Fibroblast of lung (primary cell): Measurements from ENCODE around the gene TAS2R60. TPM values are rescaled to one million over a fixed set of nuclear protein-coding genes. Genes with fewer than 3 reads are reported as not detected.
A peak's percentile ranks its signal among the peaks of the same experiment; 100 is the strongest.

Experiments
- DNase-seq, 2 donors: peaks; one replicate each; pipeline versions ENCODE4 v3.0.0 to v3.0.0-alpha.2; 2010; ENCODE audit warnings: low read depth in 2 of 2
- H2AFZ ChIP-seq: 2 replicates; pipeline ENCODE4 v1.5.1; 2012; ENCODE audit warnings: low read length, control low read depth, inconsistent platforms
- H3K27ac ChIP-seq: 2 replicates; pipeline ENCODE4 v1.5.1; 2011; ENCODE audit warnings: low read length, control low read depth; ENCODE audit not compliant: insufficient read depth
- H3K27me3 ChIP-seq: 2 replicates; pipeline ENCODE4 v1.5.1; 2011; ENCODE audit warnings: mild to moderate bottlenecking, low read length; ENCODE audit not compliant: control insufficient read depth, insufficient read depth
- H3K36me3 ChIP-seq: 2 replicates; pipeline ENCODE4 v1.5.1; 2011; ENCODE audit warnings: low read length; ENCODE audit not compliant: control insufficient read depth, insufficient read depth
- H3K4me1 ChIP-seq: 2 replicates; pipeline ENCODE4 v1.5.1; 2011; ENCODE audit warnings: low read length; ENCODE audit not compliant: control insufficient read depth, insufficient read depth; ENCODE audit errors: extremely low read depth
- H3K4me2 ChIP-seq: 2 replicates; pipeline ENCODE4 v1.5.1; 2011; ENCODE audit warnings: low read length, control low read depth; ENCODE audit not compliant: insufficient read depth; ENCODE audit errors: extremely low read depth
- H3K4me3 ChIP-seq, 4 experiments: fragments of 200-600 bp in 1 of 4; sonication (generic) in 1 of 4; replicated peaks in 1 of 4; 2 replicates each; pipeline ENCODE4 v1.5.1; 2011 to 2016; ENCODE audit warnings: low read length in 4 of 4, low read depth in 3 of 4, mild to moderate bottlenecking in 3 of 4, control low read depth in 2 of 4, inconsistent platforms in 1 of 4, mixed read lengths in 1 of 4; ENCODE audit not compliant: insufficient read depth in 1 of 4; ENCODE audit errors: control extremely low read depth in 1 of 4
- H3K79me2 ChIP-seq: 2 replicates; pipeline ENCODE4 v1.5.1; 2012; ENCODE audit warnings: mild to moderate bottlenecking, low read length, inconsistent platforms; ENCODE audit not compliant: control insufficient read depth, insufficient read depth
- H3K9ac ChIP-seq: 2 replicates; pipeline ENCODE4 v1.5.1; 2011; ENCODE audit warnings: mild to moderate bottlenecking, low read length, control low read depth; ENCODE audit not compliant: insufficient read depth
- H3K9me3 ChIP-seq: 2 replicates; pipeline ENCODE4 v1.5.1; 2012; ENCODE audit warnings: low read depth, low read length; ENCODE audit not compliant: control insufficient read depth, insufficient read depth
- H4K20me1 ChIP-seq: 2 replicates; pipeline ENCODE4 v1.5.1; 2011; ENCODE audit warnings: low read length; ENCODE audit not compliant: control insufficient read depth, insufficient read depth; ENCODE audit errors: extremely low read depth
- CTCF ChIP-seq, 2 donors: IDR thresholded peaks in 1 of 2; conservative IDR thresholded peaks in 1 of 2; 1 replicate in 1 of 2; 2 replicates in 1 of 2; pipeline ENCODE4 v1.5.1; 2011 to 2012; ENCODE audit warnings: low read length in 2 of 2, control low read depth in 1 of 2, inconsistent platforms in 1 of 2, low read depth in 1 of 2, mild to moderate bottlenecking in 1 of 2
- EZH2 ChIP-seq: IDR thresholded peaks from 2 replicates; pipeline ENCODE4 v1.5.1; 2012; ENCODE audit warnings: low read length, control low read depth, mild to moderate bottlenecking; ENCODE audit errors: missing control alignments
- polyA plus RNA-seq, 2 donors: library from polyadenylated mRNA; depleted of rRNA in 1 of 2; stranded (reverse) in 1 of 2; unstranded in 1 of 2; fragments of >200 nt; gene quantifications; 2 replicates each; pipeline ENCODE4 v1.2.1, GENCODE V29; 2011 to 2012; ENCODE audit warnings: missing spikeins in 1 of 2
- total RNA-seq: library from RNA; depleted of rRNA; stranded (reverse); fragments of >200 nt; gene quantifications from 2 replicates; pipeline ENCODE4 v1.2.1, GENCODE V29; 2014

The TAS2R60 gene
- total and polyA plus RNA-seq, 2 donors (not counting 1 experiment from before 2014, with no cell fraction given), result not detected

- H3K4me2 ChIP-seq, result no peak overlapping the region
- no peak overlapping the region for H3K27ac ChIP-seq
- TF ChIP-seq CTCF (conservative IDR thresholded peaks at IDR 0.05 in 1 of 2, IDR thresholded peaks at IDR 0.05 in 1 of 2; ENCODE audit: low read depth in 1 of 2, low read length in 2 of 2) (no peak), EZH2 (no peak)
- H3K9me3 ChIP-seq, result no peaks in the 10 kb centered on the region
- no peaks in the 10 kb centered on the region for H3K36me3 ChIP-seq
- no peaks in the 10 kb centered on the region for H4K20me1 ChIP-seq
- H3K27me3 ChIP-seq, result peaks cover 3% of the 10 kb centered on the region
- H2AFZ ChIP-seq, result no peak overlapping the region
- DNase-seq, result no peak
- peaks cover 8% of the 10 kb centered on the region for H3K4me1 ChIP-seq
- no peaks in the 10 kb centered on the region for H3K79me2 ChIP-seq
- no peak overlapping the region for H3K4me3 ChIP-seq
- no peak overlapping the region for H3K9ac ChIP-seq
Measured at GRCh38 chr7:143408252-143408685, 35.0 kb upstream of the TAS2R60 start.

DNA sequence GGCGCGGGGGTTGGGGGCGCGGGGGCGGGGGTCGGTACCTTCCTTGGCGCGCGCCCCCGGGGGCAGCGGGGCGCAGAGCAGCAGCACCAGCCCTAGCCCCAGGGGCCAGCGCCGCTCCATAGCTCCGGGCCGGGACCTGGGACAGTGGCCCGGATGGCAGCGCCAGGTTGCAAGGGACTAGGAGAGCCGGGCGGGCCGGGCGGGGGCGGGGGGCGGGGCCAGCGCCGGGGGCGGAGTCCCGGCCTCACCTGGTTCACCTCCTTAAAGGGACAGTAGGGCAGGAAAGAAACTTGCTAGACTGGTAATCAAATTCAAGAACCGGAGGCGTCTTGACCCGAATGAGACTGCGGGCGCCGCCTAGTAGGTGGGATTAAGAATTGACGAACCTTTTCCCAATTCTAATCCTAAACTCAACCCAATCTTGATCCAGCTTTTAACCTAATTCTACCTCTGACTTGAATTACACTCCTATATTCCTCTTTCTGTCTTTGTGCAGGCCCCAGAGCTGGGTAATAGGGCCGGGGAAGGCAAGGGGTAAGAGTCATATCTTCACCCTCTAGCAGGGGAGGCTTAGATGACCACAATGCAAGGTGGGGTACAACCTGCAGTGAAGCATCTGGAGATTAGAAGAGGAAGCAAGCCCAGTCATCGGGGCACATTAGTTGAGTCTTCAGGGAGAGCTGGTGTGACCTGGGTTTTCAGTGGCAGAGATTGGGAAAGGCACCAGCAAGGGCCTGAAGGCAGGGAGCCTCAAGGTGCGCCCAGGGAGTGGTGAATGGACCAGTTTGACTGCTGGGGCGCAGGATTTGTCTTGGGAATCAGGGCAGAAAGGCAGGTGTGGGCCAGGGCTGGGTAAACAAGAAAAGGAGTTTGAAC lies 34.3 kb upstream of the TAS2R60 start, which contains the start of gene EPHA1:
Gene EPHA1, minus strand, starts transcription at position 171 of the 876 bp plus-strand sequence. Its CDS starts 51 bp downstream, at position 120.
- no peaks in the 10 kb centered on the region for H3K36me3 ChIP-seq
- peaks cover 8% of the 10 kb centered on the region for H3K4me1 ChIP-seq
- peaks cover 3% of the 10 kb centered on the region for H3K27me3 ChIP-seq
- H3K27ac ChIP-seq, result no peak within 1 kb of the TSS
- H3K9me3 ChIP-seq, result no peaks in the 10 kb centered on the region
- TF ChIP-seq EZH2 (no peak), CTCF (conservative IDR thresholded peaks at IDR 0.05 in 1 of 2, IDR thresholded peaks at IDR 0.05 in 1 of 2; ENCODE audit: low read depth in 1 of 2, low read length in 2 of 2) (peak in 1 of 2 donors; percentile 33)
- H3K79me2 ChIP-seq, result no peaks in the 10 kb centered on the region
- H4K20me1 ChIP-seq, result no peaks in the 10 kb centered on the region
- H3K9ac ChIP-seq, result no peak within 1 kb of the TSS
- no peak within 1 kb of the TSS for H3K4me2 ChIP-seq
- no peak within 1 kb of the TSS for H3K4me3 ChIP-seq
- DNase-seq, result no peak
- no peak within 1 kb of the TSS for H2AFZ ChIP-seq

DNA sequence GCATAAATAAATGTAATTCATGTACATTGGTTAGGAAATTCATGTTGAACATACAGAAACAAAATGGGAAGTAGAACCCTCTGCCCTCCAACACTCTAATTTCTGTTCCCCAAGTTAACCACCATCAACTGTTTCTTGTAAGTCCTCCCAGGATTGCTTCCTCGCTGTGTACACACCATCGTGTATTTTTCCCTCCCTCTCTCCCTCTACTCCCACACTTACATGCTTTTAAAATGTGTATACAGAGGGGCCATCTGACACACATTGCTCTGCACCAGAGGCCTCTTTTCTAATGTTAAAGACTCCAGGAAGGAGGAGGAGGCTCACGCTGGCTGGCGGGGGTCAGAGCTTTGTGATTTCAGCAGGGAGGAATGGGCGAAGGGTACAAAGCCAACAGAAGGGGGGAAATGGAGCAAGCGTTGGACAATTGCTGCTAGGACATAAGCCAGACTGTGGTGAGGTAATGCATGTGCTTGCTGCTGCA lies 32.7 kb upstream of the TAS2R60 start:
- DNase-seq, result peak; percentile 61 to 72
- H3K4me2 ChIP-seq, result peak overlapping the region; percentile 17

More for the DNA sequence above, 32.7 kb upstream of the TAS2R60 start:
- no peaks in the 10 kb centered on the region for H3K79me2 ChIP-seq
- H3K4me3 ChIP-seq, result no peak overlapping the region
- H3K27me3 ChIP-seq, result peaks cover 3% of the 10 kb centered on the region
- H3K4me1 ChIP-seq, result peaks cover 8% of the 10 kb centered on the region
- no peaks in the 10 kb centered on the region for H4K20me1 ChIP-seq
- H2AFZ ChIP-seq, result no peak overlapping the region
- H3K27ac ChIP-seq, result no peak overlapping the region
- H3K9me3 ChIP-seq, result no peaks in the 10 kb centered on the region
- no peaks in the 10 kb centered on the region for H3K36me3 ChIP-seq
- TF ChIP-seq EZH2 (no peak), CTCF (conservative IDR thresholded peaks at IDR 0.05 in 1 of 2, IDR thresholded peaks at IDR 0.05 in 1 of 2; ENCODE audit: low read depth in 1 of 2, low read length in 2 of 2) (no peak)
- H3K9ac ChIP-seq, result no peak overlapping the region
